GM12878 (cell line): ENCODE results near the gene BRD1. TPM values are rescaled to one million over a fixed set of nuclear protein-coding genes. Genes with fewer than 3 reads are reported as not detected.

Source experiments
- ATF2 ChIP-seq: IDR thresholded peaks from 2 replicates; pipeline ENCODE4 v1.6.1; 2012; ENCODE audit warnings: low read length, inconsistent platforms
- E4F1 ChIP-seq: fragments of 450-650 bp; IDR thresholded peaks from 2 replicates; pipeline ENCODE4 v1.6.1; 2018; ENCODE audit warnings: borderline replicate concordance, mild to moderate bottlenecking; ENCODE audit not compliant: partially characterized antibody
- PML ChIP-seq: IDR thresholded peaks from 2 replicates; pipeline ENCODE4 v1.6.1; 2012; ENCODE audit warnings: low read length, inconsistent platforms
- polyA plus RNA-seq, 11 experiments: library from polyadenylated mRNA; depleted of rRNA in 4 of 11; unstranded in 6 of 11; stranded (reverse) in 5 of 11; fragments of >200 nt; fragmentation: Nextera tagmentation in 4 of 11; fragmentation: Illumina TruSeq in 1 of 11; extraction: Ambion mirVana in 4 of 11; extraction: Trizol in 1 of 11; gene quantifications; 1 replicate in 1 of 11; 2 replicates in 10 of 11; pipeline versions ENCODE4 v1.2.1 to v1.2.3, GENCODE V29; 2011 to 2016; ENCODE audit warnings: inconsistent platforms in 2 of 11, missing spikeins in 2 of 11, low read depth in 1 of 11
- total RNA-seq, 4 experiments: library from RNA; depleted of rRNA in 3 of 4; stranded (reverse); fragments of >200 nt in 3 of 4; fragmentation: Illumina TruSeq in 1 of 4; extraction: Trizol in 1 of 4; gene quantifications; 2 replicates each; pipeline versions ENCODE4 v1.2.1 to v1.2.3, GENCODE V29; 2013 to 2021
- TF ChIP-seq, protein P1 (sequence below): fragments of 450-650 bp; formaldehyde crosslinking; IDR thresholded peaks from 2 replicates; pipeline ENCODE4 v1.4.0; 2022; ENCODE audit warnings: mild to moderate bottlenecking, moderate library complexity
- TF ChIP-seq, protein P2 (sequence below): fragments of 450-650 bp; IDR thresholded peaks from 2 replicates; pipeline ENCODE4 v1.6.1; 2017; ENCODE audit warnings: low read depth, mild to moderate bottlenecking, moderate library complexity

BRD1 gene
- total and polyA plus RNA-seq, 10 of the 15 experiments (the other 5 are each of a cell fraction or from before 2014, with no cell fraction given): 0.90 to 26.4 (median 7.1) TPM

DNA sequence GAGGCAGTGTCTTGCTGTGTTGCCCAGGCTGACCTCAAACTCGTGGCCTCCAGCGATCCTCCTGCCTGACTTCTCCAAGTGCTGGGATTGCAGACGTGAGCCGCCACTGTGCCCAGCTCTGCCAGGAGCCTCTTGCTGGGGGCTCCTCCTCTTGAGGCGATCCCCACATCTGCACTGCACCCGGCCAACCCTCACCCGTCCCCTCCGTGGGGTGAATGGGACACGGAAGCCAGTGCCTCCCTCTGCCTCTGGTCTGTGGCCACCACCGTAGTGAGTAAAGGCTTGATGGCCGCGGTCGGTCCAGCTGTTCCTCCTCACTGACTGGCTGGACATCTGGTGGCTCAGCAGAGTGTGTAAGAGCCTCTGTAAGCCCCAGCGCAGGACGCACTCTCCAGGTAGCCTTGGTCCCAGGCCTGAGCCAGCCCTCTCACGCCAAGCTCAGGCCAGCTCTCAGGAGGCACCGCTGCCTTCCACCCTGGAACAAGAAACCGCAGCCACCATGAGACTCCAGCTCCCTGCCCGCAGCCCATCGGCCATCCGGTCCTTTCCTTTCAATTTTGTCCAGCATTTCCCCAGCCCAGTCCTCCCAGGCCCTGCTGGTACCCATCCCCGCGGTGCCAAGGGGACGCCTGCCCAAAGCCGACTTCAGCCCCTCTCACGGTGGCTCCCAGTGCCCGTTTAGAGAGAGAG, 100.3 kb downstream of the BRD1 start (continued):
- TF ChIP-seq, protein P1, sequence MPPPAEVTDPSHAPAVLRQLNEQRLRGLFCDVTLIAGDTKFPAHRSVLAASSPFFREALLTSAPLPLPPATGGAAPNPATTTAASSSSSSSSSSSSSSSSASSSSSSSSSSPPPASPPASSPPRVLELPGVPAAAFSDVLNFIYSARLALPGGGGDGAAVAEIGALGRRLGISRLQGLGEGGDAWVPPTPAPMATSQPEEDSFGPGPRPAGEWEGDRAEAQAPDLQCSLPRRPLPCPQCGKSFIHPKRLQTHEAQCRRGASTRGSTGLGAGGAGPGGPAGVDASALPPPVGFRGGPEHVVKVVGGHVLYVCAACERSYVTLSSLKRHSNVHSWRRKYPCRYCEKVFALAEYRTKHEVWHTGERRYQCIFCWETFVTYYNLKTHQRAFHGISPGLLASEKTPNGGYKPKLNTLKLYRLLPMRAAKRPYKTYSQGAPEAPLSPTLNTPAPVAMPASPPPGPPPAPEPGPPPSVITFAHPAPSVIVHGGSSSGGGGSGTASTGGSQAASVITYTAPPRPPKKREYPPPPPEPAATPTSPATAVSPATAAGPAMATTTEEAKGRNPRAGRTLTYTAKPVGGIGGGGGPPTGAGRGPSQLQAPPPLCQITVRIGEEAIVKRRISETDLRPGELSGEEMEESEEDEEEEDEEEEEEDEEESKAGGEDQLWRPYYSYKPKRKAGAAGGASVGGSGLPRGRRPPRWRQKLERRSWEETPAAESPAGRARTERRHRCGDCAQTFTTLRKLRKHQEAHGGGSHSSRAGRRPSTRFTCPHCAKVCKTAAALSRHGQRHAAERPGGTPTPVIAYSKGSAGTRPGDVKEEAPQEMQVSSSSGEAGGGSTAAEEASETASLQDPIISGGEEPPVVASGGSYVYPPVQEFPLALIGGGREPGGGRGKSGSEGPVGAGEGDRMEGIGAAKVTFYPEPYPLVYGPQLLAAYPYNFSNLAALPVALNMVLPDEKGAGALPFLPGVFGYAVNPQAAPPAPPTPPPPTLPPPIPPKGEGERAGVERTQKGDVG (CRISPR knock-in tag): no peak
- TF ChIP-seq E4F1 (no peak), PML (no peak), ATF2 (no peak)
- TF ChIP-seq, protein P2, sequence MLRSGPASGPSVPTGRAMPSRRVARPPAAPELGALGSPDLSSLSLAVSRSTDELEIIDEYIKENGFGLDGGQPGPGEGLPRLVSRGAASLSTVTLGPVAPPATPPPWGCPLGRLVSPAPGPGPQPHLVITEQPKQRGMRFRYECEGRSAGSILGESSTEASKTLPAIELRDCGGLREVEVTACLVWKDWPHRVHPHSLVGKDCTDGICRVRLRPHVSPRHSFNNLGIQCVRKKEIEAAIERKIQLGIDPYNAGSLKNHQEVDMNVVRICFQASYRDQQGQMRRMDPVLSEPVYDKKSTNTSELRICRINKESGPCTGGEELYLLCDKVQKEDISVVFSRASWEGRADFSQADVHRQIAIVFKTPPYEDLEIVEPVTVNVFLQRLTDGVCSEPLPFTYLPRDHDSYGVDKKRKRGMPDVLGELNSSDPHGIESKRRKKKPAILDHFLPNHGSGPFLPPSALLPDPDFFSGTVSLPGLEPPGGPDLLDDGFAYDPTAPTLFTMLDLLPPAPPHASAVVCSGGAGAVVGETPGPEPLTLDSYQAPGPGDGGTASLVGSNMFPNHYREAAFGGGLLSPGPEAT: no peak
- TF ChIP-seq, all 136 proteins: peak for 0
